DND-41 (cell line): Measurements from ENCODE around the gene MAMLD1.

Experiments
- ATAC-seq: fragments of 200-7000 bp; cut with Tn5 transposase; 3 replicates; pipeline ENCODE4 v1.9.1; 2021; ENCODE audit warnings: low read depth; ENCODE audit not compliant: insufficient read depth
- DNase-seq: peaks from one replicate; pipeline ENCODE4 v3.0.0-alpha.2; 2020
- H2AFZ ChIP-seq: 2 replicates; pipeline ENCODE4 v1.6.0; 2012; ENCODE audit warnings: low read depth, low read length
- H3K27ac ChIP-seq: 2 replicates; pipeline ENCODE4 v1.5.1; 2012; ENCODE audit warnings: low read length, inconsistent platforms
- H3K27me3 ChIP-seq: fragments of 200-600 bp; sonication (generic); 2 replicates; pipeline ENCODE4 v1.6.0; 2012; ENCODE audit warnings: low read length, mild to moderate bottlenecking, inconsistent platforms; ENCODE audit not compliant: insufficient read depth, poor library complexity
- H3K36me3 ChIP-seq: 2 replicates; pipeline ENCODE4 v1.5.1; 2012; ENCODE audit warnings: low read length, inconsistent platforms; ENCODE audit not compliant: insufficient read depth
- H3K4me1 ChIP-seq: 2 replicates; pipeline ENCODE4 v1.5.1; 2012; ENCODE audit warnings: mild to moderate bottlenecking, low read length; ENCODE audit not compliant: insufficient read depth
- H3K4me2 ChIP-seq: 2 replicates; pipeline ENCODE4 v1.6.0; 2012; ENCODE audit warnings: mild to moderate bottlenecking, moderate library complexity, low read length, inconsistent platforms; ENCODE audit not compliant: insufficient read depth
- H3K4me3 ChIP-seq, 2 experiments: fragments of 200-600 bp in 1 of 2; shearing (Covaris generic) in 1 of 2; 2 replicates each; pipeline ENCODE4 v1.5.1; 2012 to 2016; ENCODE audit warnings: inconsistent platforms in 2 of 2, low read length in 2 of 2, mild to moderate bottlenecking in 2 of 2, low read depth in 1 of 2, moderate library complexity in 1 of 2
- H3K79me2 ChIP-seq: 2 replicates; pipeline ENCODE4 v1.6.0; 2012; ENCODE audit warnings: low read length, inconsistent platforms; ENCODE audit not compliant: insufficient read depth
- H3K9ac ChIP-seq: 2 replicates; pipeline ENCODE4 v1.6.0; 2012; ENCODE audit warnings: low read depth, mild to moderate bottlenecking, inconsistent platforms, low read length, moderate library complexity
- H3K9me3 ChIP-seq: 2 replicates; pipeline ENCODE4 v1.5.1; 2012; ENCODE audit warnings: low read length, moderate library complexity, mild to moderate bottlenecking, inconsistent platforms; ENCODE audit not compliant: insufficient read depth, severe bottlenecking
- H4K20me1 ChIP-seq: 2 replicates; pipeline ENCODE4 v1.6.0; 2012; ENCODE audit warnings: low read length; ENCODE audit not compliant: insufficient read depth
- CTCF ChIP-seq: IDR thresholded peaks from 2 replicates; pipeline ENCODE4 v1.5.1; 2012; ENCODE audit warnings: borderline replicate concordance, low read length, moderate library complexity, mild to moderate bottlenecking; ENCODE audit not compliant: poor library complexity, severe bottlenecking; ENCODE audit errors: extremely low read depth
- EZH2 ChIP-seq: IDR thresholded peaks from 3 replicates; pipeline ENCODE4 v1.6.1; 2012; ENCODE audit warnings: borderline replicate concordance, low read depth, mild to moderate bottlenecking, moderate library complexity, low read length, inconsistent platforms; ENCODE audit not compliant: severe bottlenecking

Gene MAMLD1

GRCh38 chrX:150558424-150558823, 195.3 kb downstream of the MAMLD1 start:
- H4K20me1 ChIP-seq = no peaks in the 10 kb centered on the region
- H3K4me2 ChIP-seq = no peak overlapping the region
- H3K9ac ChIP-seq = no peak overlapping the region
- ATAC-seq = no peak
- H3K4me3 ChIP-seq = no peak overlapping the region
- TF ChIP-seq EZH2 = no peak
- no peak for TF ChIP-seq CTCF
- DNase-seq = no peak
- H3K36me3 ChIP-seq = no peaks in the 10 kb centered on the region
- H3K27ac ChIP-seq = no peak overlapping the region
- no peaks in the 10 kb centered on the region for H3K27me3 ChIP-seq
- no peaks in the 10 kb centered on the region for H3K79me2 ChIP-seq
- no peaks in the 10 kb centered on the region for H3K9me3 ChIP-seq
- no peaks in the 10 kb centered on the region for H3K4me1 ChIP-seq
- H2AFZ ChIP-seq = no peak overlapping the region
